Ureter (tissue), 1 donor: ENCODE results near the gene LPCAT1. TPM values are rescaled to one million over a fixed set of nuclear protein-coding genes. Genes with fewer than 3 reads are reported as not detected.
A peak's percentile ranks its signal among the peaks of the same experiment; 100 is the strongest.

Source experiments
- DNase-seq: peaks from one replicate; pipeline ENCODE4 v3.0.0-alpha.2; 2020; ENCODE audit warnings: low spot score
- total RNA-seq: library from RNA; stranded (reverse); gene quantifications from one replicate; pipeline ENCODE4 v1.2.4, GENCODE V29; 2023
- donor health status: DM: yes; HTN: yes; CAD: no.

Gene LPCAT1
- total RNA-seq, 1 donor from 2014 or later: 48.0 TPM

DNA sequence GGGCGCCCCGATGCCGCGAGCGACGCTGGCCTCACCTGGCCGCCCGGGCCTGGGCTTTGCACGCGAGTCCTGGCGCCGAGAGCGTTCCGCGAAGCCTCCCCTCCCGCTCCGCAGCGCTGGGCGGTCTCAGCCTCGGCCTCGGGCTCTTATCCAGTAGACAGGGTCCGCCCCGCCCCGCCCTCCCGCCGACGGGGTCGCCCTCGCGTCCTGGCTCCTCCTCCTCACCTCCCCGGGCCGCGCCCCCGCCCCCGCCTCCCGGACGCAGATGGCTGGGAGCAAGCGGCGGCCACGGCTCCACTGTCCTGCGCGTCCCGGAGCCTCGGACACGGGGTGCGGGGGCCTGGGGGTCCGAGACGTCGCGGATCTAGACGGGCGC, 78.5 kb downstream of the LPCAT1 start, which contains the start of gene SLC6A3:
TSS of gene SLC6A3 (minus strand) at position 128 of the 376 bp plus-strand sequence. CDS start 2,243 bp downstream, outside the sequence.
- DNase-seq: no peak

GRCh38 chr5:1444361-1445189, 79.2 kb downstream of the LPCAT1 start:
- no peak for DNase-seq

DNA sequence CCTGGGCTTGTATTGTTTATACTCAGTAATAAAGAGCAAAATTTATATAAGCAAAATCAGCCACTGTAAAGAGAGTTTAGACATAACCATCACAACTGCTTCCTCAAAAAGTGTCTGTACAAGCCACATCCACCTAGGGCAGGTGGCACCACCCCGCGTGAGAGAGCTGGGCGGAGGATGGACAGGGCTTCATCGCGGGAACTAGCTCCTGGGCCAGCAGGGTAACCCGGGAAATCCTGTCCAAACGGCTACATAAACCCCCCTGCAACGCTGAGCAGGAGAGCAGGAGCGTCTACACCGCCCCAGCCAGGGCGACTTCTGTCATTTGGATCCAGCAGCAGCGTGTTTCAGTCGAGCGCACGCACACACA, 79.8 kb downstream of the LPCAT1 start:
- no peak for DNase-seq

DNA sequence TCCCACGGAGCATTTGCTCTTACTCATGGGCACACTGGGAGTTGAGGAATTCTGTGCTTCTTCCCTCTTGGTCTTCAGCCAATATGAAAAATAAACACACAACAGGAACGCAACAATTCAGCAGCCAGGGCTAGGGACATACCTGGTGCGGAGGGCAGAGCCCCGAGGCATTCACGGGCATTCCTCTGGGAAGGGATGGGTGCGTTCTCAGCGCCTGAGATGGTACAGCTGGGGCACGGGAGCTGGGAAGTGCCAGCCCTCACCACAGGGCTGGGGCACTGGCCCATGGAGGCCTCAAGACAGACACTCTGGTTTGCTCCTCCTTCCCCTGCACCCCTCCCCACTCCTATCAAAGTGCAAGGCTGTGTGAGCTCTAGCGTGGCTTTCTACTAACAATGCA, 80.6 kb downstream of the LPCAT1 start:
- DNase-seq: no peak

DNA sequence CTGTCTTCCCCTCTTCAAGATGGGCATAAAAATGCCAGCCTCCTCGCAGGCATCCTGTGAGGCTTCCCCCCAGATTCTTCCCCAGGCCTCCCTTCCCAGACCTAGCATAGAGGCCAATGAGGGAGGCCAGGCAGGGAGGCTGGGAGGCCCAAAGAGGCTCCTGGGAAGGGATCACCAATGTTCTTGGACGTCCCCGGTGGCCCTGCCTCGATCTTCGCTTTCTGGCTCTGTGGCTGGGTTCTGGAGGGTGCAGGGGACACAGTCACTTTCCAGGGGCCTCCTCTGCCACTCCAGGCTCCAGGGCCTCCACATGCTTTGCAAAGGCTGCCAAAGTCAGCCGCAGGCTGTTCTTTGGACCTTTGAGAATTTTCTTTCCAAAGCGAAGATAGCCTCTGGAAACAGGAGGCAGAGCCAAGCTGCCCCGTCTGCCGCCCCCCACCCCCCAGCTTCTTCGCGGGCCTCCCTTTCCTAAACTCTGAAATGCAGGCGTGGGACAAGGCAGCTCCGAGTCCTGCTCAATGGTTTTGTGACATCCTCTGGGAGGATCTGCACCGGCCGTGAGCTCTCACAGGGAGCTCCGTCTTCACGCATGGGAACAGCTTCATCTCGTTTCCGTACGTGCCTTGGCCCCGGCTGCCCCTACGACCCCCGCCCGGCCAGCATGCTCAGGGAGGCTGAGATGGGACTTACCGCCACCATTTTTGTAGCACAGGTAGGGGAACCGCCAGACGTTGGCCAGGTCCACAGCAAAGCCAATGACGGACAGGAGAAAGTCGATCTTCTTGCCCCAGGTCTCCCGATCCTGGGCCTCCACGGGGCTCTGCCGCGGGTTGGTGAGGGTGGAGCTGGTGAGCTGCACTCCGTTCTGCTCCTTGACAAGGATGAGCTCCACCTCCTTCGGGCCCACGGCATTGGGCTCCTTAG, 81.3 kb downstream of the LPCAT1 start:
- DNase-seq: no peak

DNA sequence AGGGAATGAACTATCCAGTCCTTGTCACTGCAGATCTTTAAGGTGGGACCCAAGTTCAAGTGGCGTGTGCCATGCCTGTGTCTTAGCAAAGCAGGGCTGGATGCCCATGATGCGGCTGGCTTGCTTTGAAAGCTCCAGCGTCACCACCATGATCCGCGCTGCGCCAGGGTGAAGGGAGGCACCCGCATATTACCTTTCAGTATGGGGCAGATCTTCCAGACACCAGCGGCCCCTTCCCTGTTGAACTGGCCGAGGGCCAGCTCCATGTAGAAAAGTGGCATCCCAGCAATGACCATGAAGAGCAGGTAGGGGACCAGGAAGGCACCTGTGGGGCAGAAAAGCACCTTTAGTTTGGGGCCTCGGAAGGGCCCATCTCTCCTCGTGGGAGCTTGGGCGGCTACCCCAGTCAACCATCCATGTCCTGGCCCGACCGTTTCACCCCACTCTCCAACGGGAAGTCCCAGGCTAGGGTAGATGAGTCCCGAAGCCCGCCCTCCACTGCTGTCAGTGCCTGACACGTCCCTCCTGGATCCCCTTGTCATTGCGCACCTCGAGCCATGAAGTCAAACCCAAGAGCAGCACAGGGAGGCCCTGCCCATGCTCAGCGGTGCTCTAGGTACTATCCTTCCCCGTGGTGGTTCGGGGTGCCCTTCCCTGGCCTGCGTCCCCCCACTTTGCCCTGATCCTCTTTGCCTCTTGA, 82.4 kb downstream of the LPCAT1 start:
- no peak for DNase-seq

DNA sequence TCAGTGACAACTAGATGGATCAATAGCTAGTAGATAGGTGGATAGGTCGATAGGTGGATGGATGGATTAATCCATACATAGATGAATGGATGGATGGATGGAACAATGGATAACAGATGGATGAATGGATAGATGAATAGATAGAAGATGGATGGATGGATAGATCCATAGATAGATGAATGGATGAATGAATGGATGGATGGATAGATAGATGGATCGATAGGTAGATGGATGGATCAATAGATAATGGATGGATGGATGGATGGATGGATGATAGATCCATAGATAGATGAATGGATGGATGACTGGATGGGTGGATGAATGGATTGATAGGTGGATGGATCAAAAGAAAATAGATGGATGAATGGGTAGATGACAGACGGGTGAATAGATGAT, 83.7 kb downstream of the LPCAT1 start:
- DNase-seq: no peak

- DNase-seq: no peak
Observed at GRCh38 chr5:1439388-1440097, 84.2 kb downstream of the LPCAT1 start.

DNA sequence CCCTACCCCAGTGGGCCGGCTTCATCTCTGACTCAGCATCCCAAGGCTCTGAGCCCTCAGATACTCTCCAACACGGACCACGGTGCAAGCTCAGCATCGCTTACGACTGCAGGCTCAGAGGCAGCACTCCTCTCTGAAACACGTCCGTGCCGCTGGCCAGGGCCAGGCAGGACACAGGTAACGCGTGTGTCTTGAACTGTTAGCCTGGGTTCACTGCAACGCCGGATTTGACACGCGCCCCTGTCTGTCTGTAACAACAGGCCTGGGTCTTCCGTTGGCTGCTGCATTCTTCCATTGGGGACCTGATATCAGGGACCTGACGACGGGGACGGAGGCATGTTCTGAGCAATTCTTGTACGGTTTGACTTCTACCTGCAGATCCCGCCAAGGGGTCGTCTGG, 84.9 kb downstream of the LPCAT1 start:
- DNase-seq: no peak

GRCh38 chr5:1437876-1438559, 85.7 kb downstream of the LPCAT1 start:
- peak; percentile 1 for DNase-seq

DNA sequence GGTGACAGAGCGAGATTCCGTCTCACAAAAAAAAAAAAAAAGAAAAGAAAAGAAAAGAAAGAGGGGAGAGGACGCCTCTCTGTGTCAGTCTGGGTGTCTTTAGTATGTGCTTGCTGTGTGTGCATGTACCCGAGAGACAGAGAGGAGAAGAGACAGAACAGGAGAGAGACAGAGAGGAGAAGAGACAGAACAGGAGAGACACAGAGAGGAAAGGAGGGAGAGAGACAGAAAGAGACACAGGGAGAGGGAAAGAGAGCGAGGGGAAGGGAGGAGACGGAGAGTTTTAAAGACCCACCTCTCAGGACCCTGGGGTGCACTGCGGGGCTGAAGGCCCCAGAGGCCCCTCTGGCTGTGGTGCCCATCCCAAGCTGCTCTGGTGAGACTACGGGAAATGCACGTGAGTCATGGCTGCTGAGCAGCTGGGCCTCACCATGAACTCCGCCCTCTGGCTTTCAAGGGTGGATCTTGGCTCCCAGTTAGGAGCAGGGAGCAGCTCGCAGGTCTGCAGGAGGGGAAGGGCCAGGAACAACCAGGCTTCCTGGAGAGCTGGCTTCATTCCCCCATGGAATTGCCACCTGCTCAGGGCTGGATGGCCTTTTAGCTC, 86.4 kb downstream of the LPCAT1 start:
- DNase-seq: peak; percentile 22

- peak; percentile 26 for DNase-seq
Observed at GRCh38 chr5:1436681-1437080, 87.1 kb downstream of the LPCAT1 start.

DNA sequence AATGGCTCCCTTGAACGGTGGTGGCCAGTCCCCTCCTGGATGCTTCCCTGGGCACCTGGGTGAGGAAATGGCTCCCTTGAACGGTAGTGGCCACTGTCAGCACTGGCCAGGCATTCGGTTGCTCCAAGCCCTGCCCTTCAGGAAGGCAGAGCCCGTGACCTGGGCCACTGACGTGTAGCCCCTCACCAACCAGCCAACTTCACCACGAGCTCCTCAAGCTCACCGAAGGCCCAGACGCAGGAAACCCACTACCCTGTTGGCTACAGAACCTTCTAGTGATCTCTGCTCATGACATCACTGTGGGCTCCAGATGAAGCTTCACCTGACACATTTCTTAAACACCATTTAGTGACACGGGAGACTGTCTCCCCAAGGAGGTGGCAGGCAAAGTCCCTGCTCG, 87.7 kb downstream of the LPCAT1 start:
- DNase-seq: peak; percentile 5

DNA sequence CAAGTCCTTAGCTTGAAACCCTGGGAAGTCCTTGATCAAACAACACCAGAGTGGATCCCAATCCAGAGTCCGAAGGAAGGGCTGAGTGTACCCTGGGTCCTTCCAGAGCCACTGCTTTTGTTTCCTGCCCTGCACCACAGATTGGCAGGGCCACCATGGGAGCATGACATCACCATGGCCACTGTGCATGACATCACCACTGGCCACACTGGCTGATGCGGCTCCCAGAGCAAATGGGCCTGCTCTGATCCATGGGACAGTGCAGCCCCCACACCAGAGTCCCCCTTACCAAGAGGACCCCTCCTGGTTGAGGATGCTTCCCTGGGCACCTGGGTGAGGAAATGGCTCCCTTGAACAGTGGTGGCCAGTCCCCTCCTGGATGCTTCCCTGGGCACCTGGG, 88.4 kb downstream of the LPCAT1 start:
- no peak for DNase-seq

DNA sequence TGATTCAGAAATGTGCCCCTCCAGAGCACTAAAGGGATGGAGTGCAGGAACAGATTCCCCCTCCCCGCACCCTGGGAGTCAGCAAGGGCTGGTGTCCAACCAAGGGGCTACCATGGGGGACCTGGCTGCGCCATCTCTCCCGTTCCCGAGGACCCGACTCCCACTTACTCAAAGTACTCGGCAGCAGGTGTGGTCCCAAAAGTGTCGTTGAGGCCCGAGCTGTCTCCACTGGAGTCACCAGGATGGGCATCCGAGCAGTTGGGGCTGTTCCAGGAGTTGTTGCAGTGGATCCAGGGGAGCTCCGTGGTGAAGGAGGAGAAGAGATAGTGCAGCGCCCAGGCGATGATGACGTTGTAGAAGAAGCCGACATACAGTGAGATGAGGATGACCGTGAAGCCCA, 91.5 kb downstream of the LPCAT1 start:
- DNase-seq: no peak

DNA sequence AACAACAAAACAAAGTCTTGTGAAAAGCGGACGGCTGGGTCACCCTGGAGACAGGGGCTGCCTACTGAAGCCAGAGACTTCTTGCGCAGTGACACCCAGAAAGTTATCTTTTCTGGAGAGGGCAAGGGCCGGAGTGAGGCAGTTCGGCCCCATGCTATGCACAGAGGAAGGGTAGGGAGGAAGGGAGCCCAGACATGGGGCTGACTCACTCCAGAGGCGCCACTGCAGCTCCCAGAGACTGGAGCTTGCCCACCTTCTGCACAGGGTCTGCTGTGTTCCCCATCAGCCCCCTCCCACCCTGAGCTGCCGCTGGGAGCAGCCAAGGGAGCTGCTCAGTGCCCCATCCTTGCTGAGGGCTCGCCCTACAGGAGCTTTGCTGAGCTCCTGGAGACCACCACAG, 91.9 kb downstream of the LPCAT1 start:
- no peak for DNase-seq

GRCh38 chr5:1431021-1431811, 92.5 kb downstream of the LPCAT1 start:
- no peak for DNase-seq

GRCh38 chr5:1430121-1430795, 93.5 kb downstream of the LPCAT1 start:
- no peak for DNase-seq

- no peak for DNase-seq
Observed at GRCh38 chr5:1429496-1429895, 94.3 kb downstream of the LPCAT1 start.
